Measurements from ENCODE around the gene QPRT. TPM values are rescaled to one million over a fixed set of nuclear protein-coding genes. Genes with fewer than 3 reads are reported as not detected.

The QPRT gene
- total RNA-seq = 26.4 and 41.6 TPM in 2 replicates

DNA sequence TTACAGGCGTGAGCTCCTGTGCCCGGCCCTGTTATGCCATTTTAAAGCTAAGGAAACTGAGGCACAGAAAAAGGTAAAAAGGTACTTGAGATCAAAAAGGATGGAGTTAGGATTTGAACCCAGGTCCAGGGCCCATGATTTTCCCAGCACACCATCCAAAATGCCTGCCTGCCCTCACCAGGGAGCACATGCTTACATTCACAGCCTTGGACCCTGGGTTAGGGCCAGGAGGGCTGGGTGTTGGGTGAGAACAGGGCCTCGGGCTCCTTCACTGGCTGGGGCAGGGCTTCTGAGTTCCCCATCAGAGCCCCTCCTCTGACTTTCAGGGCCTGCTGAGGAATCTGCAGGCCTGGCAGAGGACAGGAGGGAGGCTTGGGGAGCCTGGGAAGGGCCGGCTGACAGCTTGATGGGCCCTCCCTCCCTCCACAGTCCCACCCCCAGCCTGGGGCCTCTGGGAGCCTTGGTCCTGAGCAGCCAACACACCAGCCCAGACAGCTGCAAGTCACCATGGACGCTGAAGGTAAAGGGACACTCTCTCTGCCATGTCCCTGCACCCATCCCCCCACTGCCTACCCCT is at the start of gene QPRT:
QPRT (plus strand) TSS at position 490 of the 577 bp plus-strand sequence; CDS start at position 508, 18 bp downstream.

DNA sequence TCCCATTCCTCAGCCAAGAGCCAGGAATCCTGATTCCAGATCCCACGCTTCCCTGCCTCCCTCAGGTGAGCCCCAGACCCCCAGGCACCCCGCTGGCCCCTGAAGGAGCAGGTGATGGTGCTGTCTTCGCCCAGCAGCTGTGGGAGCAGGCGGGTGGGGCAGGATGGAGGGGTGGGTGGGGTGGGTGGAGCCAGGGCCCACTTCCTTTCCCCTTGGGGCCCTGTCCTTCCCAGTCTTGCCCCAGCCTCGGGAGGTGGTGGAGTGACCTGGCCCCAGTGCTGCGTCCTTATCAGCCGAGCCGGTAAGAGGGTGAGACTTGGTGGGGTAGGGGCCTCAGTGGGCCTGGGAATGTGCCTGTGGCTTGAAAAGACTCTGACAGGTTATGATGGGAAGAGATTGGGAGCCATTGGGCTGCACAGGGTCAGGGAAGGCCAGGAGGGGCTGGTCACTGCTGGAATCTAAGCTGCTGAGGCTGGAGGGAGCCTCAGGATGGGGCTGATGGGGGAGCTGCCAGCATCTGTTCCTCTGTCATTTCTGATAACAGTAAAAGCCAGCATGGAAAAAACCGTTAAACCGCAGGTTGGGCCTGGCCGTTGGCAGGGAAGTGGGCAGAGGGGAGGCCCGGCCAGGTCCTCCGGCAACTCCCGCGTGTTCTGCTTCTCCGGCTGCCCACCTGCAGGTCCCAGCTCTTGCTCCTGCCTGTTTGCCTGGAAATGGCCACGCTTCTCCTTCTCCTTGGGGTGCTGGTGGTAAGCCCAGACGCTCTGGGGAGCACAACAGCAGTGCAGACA is 15.8 kb upstream of the QPRT start, which contains the start of gene SPN:
SPN (plus strand) TSS at position 232 of the 791 bp plus-strand sequence; CDS start at position 714, 482 bp downstream.

DNA sequence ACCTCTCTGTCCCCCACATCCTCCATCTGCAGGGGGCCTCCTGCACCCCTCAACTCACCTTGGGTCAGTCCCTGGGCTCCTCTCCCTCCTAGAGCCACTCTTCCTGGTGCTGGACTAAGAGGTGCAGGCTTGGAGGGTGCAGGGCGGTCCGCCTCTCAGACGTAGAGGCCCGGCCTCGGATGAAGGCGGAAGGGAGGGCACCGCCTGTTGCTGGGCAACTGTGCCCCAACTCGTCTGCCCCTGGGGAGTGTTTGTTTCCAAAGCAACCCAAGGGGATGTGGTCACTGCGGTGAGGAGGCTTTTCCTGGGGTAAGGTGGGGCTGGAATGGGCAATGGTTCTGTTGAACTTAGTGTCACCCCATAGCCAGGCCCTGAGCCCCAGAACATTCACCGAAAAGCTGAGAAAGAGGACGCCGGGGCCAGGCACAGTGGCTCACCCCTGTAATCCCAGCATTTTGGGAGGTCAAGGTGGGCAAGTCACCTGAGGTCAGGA is 66.9 kb downstream of the QPRT start, which contains the start of gene C16orf54:
C16orf54 (minus strand) TSS at position 138 of the 493 bp plus-strand sequence. CDS start 1,039 bp downstream, outside the sequence.

Other genes starting within 250 kb of the QPRT start
- gene BOLA2, start 224.8 kb upstream of the QPRT start, total RNA-seq = 23.9 and 24.4 TPM in 2 replicates
- 2.0 and 5.4 TPM in 2 replicates for gene SLX1B, start 224.6 kb upstream of the QPRT start, total RNA-seq
- gene SULT1A4, start 219.3 kb upstream of the QPRT start, total RNA-seq = 1.2 and 2.7 TPM in 2 replicates
- 7.4 and 8.2 TPM in 2 replicates for gene NPIPB12, start 172.8 kb upstream of the QPRT start, total RNA-seq
- gene SPN, start 15.9 kb upstream of the QPRT start, total RNA-seq = under 0.01 TPM in 1 of 2 replicates, not detected in the other
- not detected in 2 replicates for gene C16orf54, start 66.8 kb downstream of the QPRT start, total RNA-seq
- not detected in 2 replicates for gene ZG16, start 99.1 kb downstream of the QPRT start, total RNA-seq
- gene KIF22, start 111.6 kb downstream of the QPRT start, total RNA-seq = 6.5 and 14.3 TPM in 2 replicates
- 127 and 202 TPM in 2 replicates for gene MAZ, start 127.3 kb downstream of the QPRT start, total RNA-seq
- 1.9 and 4.4 TPM in 2 replicates for gene PRRT2, start 133.0 kb downstream of the QPRT start, total RNA-seq
- 12.1 and 12.3 TPM in 2 replicates for gene PAGR1, start 137.0 kb downstream of the QPRT start, total RNA-seq
- 549 and 610 TPM in 2 replicates for gene MVP, start 141.3 kb downstream of the QPRT start, total RNA-seq
- gene CDIPT, start 184.0 kb downstream of the QPRT start, total RNA-seq = 63.4 and 86.9 TPM in 2 replicates
- gene SEZ6L2, start 220.4 kb downstream of the QPRT start, total RNA-seq = 5.5 and 7.5 TPM in 2 replicates
- gene ASPHD1, start 221.3 kb downstream of the QPRT start, total RNA-seq = 2.1 and 6.8 TPM in 2 replicates
- 3.9 and 5.0 TPM in 2 replicates for gene KCTD13, start 247.0 kb downstream of the QPRT start, total RNA-seq

Measured in bronchial smooth muscle cell (primary cell).